PC-9 (cell line): ENCODE measurements around the gene SLC22A15. TPM values are rescaled to one million over a fixed set of nuclear protein-coding genes. Genes with fewer than 3 reads are reported as not detected.

ENCODE experiments used
- BruUV-seq: library from RNA; stranded (reverse); fragments of 400-500 nt; replicated peaks from 2 replicates; lab custom pipeline; 2021; lab: Mats Ljungman, UMichigan
- CTCF ChIA-PET: fragments of 300-600 bp; sonication (Branson Sonifier 250); formaldehyde crosslinking; loops from one replicate; lab custom pipeline; 2022; ENCODE audit warnings: antibody characterized with exemption; lab: Charles Lee
- POLR2A ChIA-PET: fragments of 300-600 bp; sonication (Branson Sonifier 250); formaldehyde crosslinking; loops from one replicate; lab custom pipeline; 2022; ENCODE audit warnings: antibody characterized with exemption; ENCODE audit not compliant: unreplicated experiment; lab: Charles Lee
- DNase-seq, 2 experiments: peaks; one replicate each; pipeline versions ENCODE4 v3.0.0 to v3.0.0-alpha.2; 2015 to 2022; ENCODE audit warnings: mixed read lengths in 1 of 2
- H2AFZ ChIP-seq: fragments of 200-600 bp; sonication (generic); 2 replicates; pipeline ENCODE4 v1.8.1; 2017; ENCODE audit warnings: antibody characterized with exemption
- H3F3A ChIP-seq: fragments of 200-600 bp; sonication (generic); 2 replicates; pipeline ENCODE4 v1.8.1; 2017; ENCODE audit warnings: antibody characterized with exemption, mild to moderate bottlenecking, low read depth; ENCODE audit not compliant: insufficient read depth
- H3K27ac ChIP-seq: fragments of 200-600 bp; sonication (generic); 2 replicates; pipeline ENCODE4 v1.6.1; 2016; ENCODE audit warnings: mixed run types
- H3K27me3 ChIP-seq: fragments of 200-600 bp; sonication (generic); 2 replicates; pipeline ENCODE4 v1.6.1; 2016; ENCODE audit warnings: low read depth, mixed run types; ENCODE audit not compliant: insufficient read depth
- H3K36me3 ChIP-seq: fragments of 200-600 bp; sonication (generic); 2 replicates; pipeline ENCODE4 v1.6.1; 2016; ENCODE audit warnings: low read depth, mixed run types
- H3K4me1 ChIP-seq: fragments of 200-600 bp; sonication (generic); replicated peaks from 2 replicates; pipeline ENCODE4 v1.6.1; 2016; ENCODE audit warnings: mixed run types; ENCODE audit not compliant: insufficient read depth
- H3K4me2 ChIP-seq: fragments of 200-600 bp; sonication (generic); 2 replicates; pipeline ENCODE4 v1.6.1; 2017; ENCODE audit warnings: mixed run types
- H3K4me3 ChIP-seq: fragments of 200-600 bp; sonication (generic); 2 replicates; pipeline ENCODE4 v1.6.1; 2016; ENCODE audit warnings: mixed run types
- H3K79me2 ChIP-seq: fragments of 200-600 bp; sonication (generic); 2 replicates; pipeline ENCODE4 v1.6.1; 2017; ENCODE audit warnings: low read depth, mixed run types
- H3K9me2 ChIP-seq: fragments of 200-600 bp; sonication (generic); 2 replicates; pipeline ENCODE4 v1.8.1; 2017; ENCODE audit warnings: mild to moderate bottlenecking; ENCODE audit not compliant: insufficient read depth
- H3K9me3 ChIP-seq: fragments of 200-600 bp; sonication (generic); 2 replicates; pipeline ENCODE4 v1.8.1; 2016; ENCODE audit warnings: low read depth; ENCODE audit not compliant: insufficient read depth
- H4K20me1 ChIP-seq: fragments of 200-600 bp; sonication (generic); 2 replicates; pipeline ENCODE4 v1.8.1; 2017; ENCODE audit not compliant: insufficient read depth
- CTCF ChIP-seq: fragments of 200-600 bp; sonication (generic); conservative IDR thresholded peaks from 2 replicates; pipeline ENCODE4 v1.6.1; 2017; ENCODE audit warnings: mixed run types, antibody characterized with exemption, mild to moderate bottlenecking, moderate library complexity
- EZH2 ChIP-seq: fragments of 200-600 bp; sonication (generic); IDR thresholded peaks from 2 replicates; pipeline ENCODE4 v1.8.0; 2017; ENCODE audit warnings: antibody characterized with exemption, low read depth
- intact Hi-C: fragments of 100-400 bp; cut with micrococcal nuclease; formaldehyde crosslinking; loops from one replicate; pipeline ENCODE4 v1.10.0; 2022; ENCODE audit not compliant: unreplicated experiment
- total RNA-seq: library from RNA; stranded (reverse); gene quantifications from 2 replicates; pipeline ENCODE4 v1.2.3, GENCODE V29; 2021

SLC22A15 gene
- total RNA-seq, 1 experiment from 2014 or later: 1.8 TPM

- H3K9me3 ChIP-seq: no peaks in the 10 kb centered on the region
- no peak for DNase-seq
- ChIA-PET POLR2A (no interaction called here), CTCF (no interaction called here)
- H4K20me1 ChIP-seq: no peaks in the 10 kb centered on the region
- peaks cover 26% of the 10 kb centered on the region for H3F3A ChIP-seq
- H3K4me3 ChIP-seq: peak overlapping the region; percentile 66
- no peaks in the 10 kb centered on the region for H3K36me3 ChIP-seq
- H3K27ac ChIP-seq: peak overlapping the region; percentile 4; the same call in 1 of the 2 replicates
- BruUV-seq: no TSS peak
- H3K4me1 ChIP-seq: peaks cover 26% of the 10 kb centered on the region
- peaks cover 13% of the 10 kb centered on the region for H3K79me2 ChIP-seq
- peak overlapping the region; percentile 89 for H2AFZ ChIP-seq
- no peaks in the 10 kb centered on the region for H3K27me3 ChIP-seq
- intact Hi-C loops: no loop called here
- TF ChIP-seq CTCF (no peak; the same call in 1 of the 2 replicates), EZH2 (no peak)
- H3K4me2 ChIP-seq: peak overlapping the region; percentile 75
- H3K9me2 ChIP-seq: no peaks in the 10 kb centered on the region
These were observed 698 bp upstream of the SLC22A15 start for GRCh38 chr1:115975569-115976061.

- no peak for DNase-seq
- peak overlapping the region; percentile 80 for H3K4me2 ChIP-seq
- no peaks in the 10 kb centered on the region for H3K9me3 ChIP-seq
- BruUV-seq: TSS peak; percentile 36
- H3K27ac ChIP-seq: peak overlapping the region; percentile 50
- H4K20me1 ChIP-seq: 0 out of 2 replicates have a peak, but pooled peaks cover 4% of the 10 kb centered on the region
- H3K9me2 ChIP-seq: no peaks in the 10 kb centered on the region
- intact Hi-C loops: no loop called here
- TF ChIP-seq EZH2 (no peak), CTCF (no peak; the same call in 1 of the 2 replicates)
- H3K4me3 ChIP-seq: peak overlapping the region; percentile 66
- peaks cover 13% of the 10 kb centered on the region for H3K79me2 ChIP-seq
- no peaks in the 10 kb centered on the region for H3K36me3 ChIP-seq
- peak overlapping the region; percentile 85 for H2AFZ ChIP-seq
- H3K4me1 ChIP-seq: peaks cover 35% of the 10 kb centered on the region
- peaks cover 26% of the 10 kb centered on the region for H3F3A ChIP-seq
- ChIA-PET POLR2A (interaction anchor here (0.6 kb wide), 2 partner anchors 1084 to 1281 kb away, joined by 3 to 4 read pairs; no protein-coding TSS in a partner anchor), CTCF (interaction anchor here (0.6 kb wide), 1 partner anchor 146 kb away, joined by 3 read pairs; no protein-coding TSS in a partner anchor)
- no peaks in the 10 kb centered on the region for H3K27me3 ChIP-seq
These were observed 697 bp downstream of the SLC22A15 start for GRCh38 chr1:115976921-115977498.

- POLR2A ChIA-PET: interaction anchor here (0.5 to 0.6 kb wide), 3 partner anchors 202 to 1282 kb away, joined by 3 to 4 read pairs (median 4); no protein-coding TSS in a partner anchor
- peak overlapping the region; percentile 80 for H3K4me2 ChIP-seq
These were observed 1.4 kb downstream of the SLC22A15 start for GRCh38 chr1:115977499-115978258.

More at GRCh38 chr1:115977499-115978258, 1.4 kb downstream of the SLC22A15 start:
- 0 out of 2 replicates have a peak, but pooled peaks cover 5% of the 10 kb centered on the region for H4K20me1 ChIP-seq
- peaks cover 26% of the 10 kb centered on the region for H3F3A ChIP-seq
- peak; percentile 47 to 82 for DNase-seq
- CTCF ChIA-PET: interaction anchor here (0.6 kb wide), 2 partner anchors 146 to 195 kb away, joined by 3 read pairs; no protein-coding TSS in a partner anchor
- H3K4me1 ChIP-seq: peaks cover 35% of the 10 kb centered on the region
- peak overlapping the region; percentile 66; the same call in 1 of the 2 replicates for H3K4me3 ChIP-seq
- H3K79me2 ChIP-seq: peaks cover 13% of the 10 kb centered on the region
- no peaks in the 10 kb centered on the region for H3K9me3 ChIP-seq
- intact Hi-C loops: no loop called here
- TF ChIP-seq CTCF (no peak; the same call in 1 of the 2 replicates), EZH2 (no peak)
- H3K9me2 ChIP-seq: no peaks in the 10 kb centered on the region
- no TSS peak for BruUV-seq
- H3K27me3 ChIP-seq: no peaks in the 10 kb centered on the region
- H3K36me3 ChIP-seq: no peaks in the 10 kb centered on the region
- H2AFZ ChIP-seq: peak overlapping the region; percentile 85; the same call in 1 of the 2 replicates
- peak overlapping the region; percentile 50 for H3K27ac ChIP-seq
